HCT116 (cell line): ENCODE data around the gene TMEM187. TPM values are rescaled to one million over a fixed set of nuclear protein-coding genes. Genes with fewer than 3 reads are reported as not detected.

ENCODE experiments used
- ATAC-seq: fragments of 200-7000 bp; cut with Tn5 transposase; 2 replicates; pipeline ENCODE4 v1.9.1; 2020; ENCODE audit warnings: mild to moderate bottlenecking, moderate library complexity
- BruUV-seq: library from RNA; stranded (reverse); fragments of 400-500 nt; replicated peaks from 2 replicates; lab custom pipeline; 2021; lab: Mats Ljungman, UMichigan
- CTCF ChIA-PET: fragments of 300-600 bp; sonication (Branson Sonifier 250); formaldehyde crosslinking; loops from one replicate; lab custom pipeline; 2021; ENCODE audit warnings: antibody characterized with exemption; lab: Charles Lee
- POLR2A ChIA-PET: fragments of 300-600, 350-600 bp; sonication (Branson Sonifier 250); formaldehyde crosslinking; loops from one replicate; lab custom pipeline; 2021; ENCODE audit warnings: antibody characterized with exemption; lab: Charles Lee
- RAD21 ChIA-PET, 2 experiments: fragments of 300-600 bp; sonication (Branson Sonifier 250); formaldehyde crosslinking; loops; one replicate each; lab custom pipeline; 2023; ENCODE audit warnings: low total read pairs in 2 of 2; ENCODE audit not compliant: uncharacterized antibody in 2 of 2, unreplicated experiment in 2 of 2, low non-redundant PET in 1 of 2; lab: Charles Lee
- DNase-seq: peaks from one replicate; pipeline ENCODE4 v3.0.0-alpha.2; 2010; ENCODE audit warnings: low read depth, low spot score
- H2AFZ ChIP-seq: fragments of 200-600 bp; shearing (Covaris generic), sonication (generic); 2 replicates; pipeline ENCODE4 v1.6.1; 2017; ENCODE audit warnings: low read depth, mixed run types, mixed read lengths, antibody characterized with exemption, low read length; ENCODE audit not compliant: poor library complexity, severe bottlenecking
- H3K27ac ChIP-seq: 2 replicates; pipeline ENCODE4 v1.5.1; 2012; ENCODE audit warnings: low read depth, low read length
- H3K27me3 ChIP-seq: fragments of 200-600 bp; sonication (generic); 2 replicates; pipeline ENCODE4 v1.6.1; 2016; ENCODE audit warnings: mixed run types, low read length, mixed read lengths; ENCODE audit not compliant: insufficient read depth
- H3K36me3 ChIP-seq, 2 experiments: fragments of 200-500 bp in 1 of 2; fragments of 200-600 bp in 1 of 2; sonication (Bioruptor generic) in 1 of 2; sonication (generic) in 1 of 2; 2 replicates each; pipeline versions ENCODE4 v1.5.1 to v1.6.1; 2014 to 2016; ENCODE audit warnings: low read length in 2 of 2, inconsistent platforms in 1 of 2, mixed read lengths in 1 of 2, mixed run types in 1 of 2; ENCODE audit not compliant: insufficient read depth in 2 of 2, control insufficient read depth in 1 of 2
- H3K4me1 ChIP-seq, 2 experiments: fragments of 200-600 bp in 1 of 2; sonication (generic) in 1 of 2; 2 replicates each; pipeline versions ENCODE4 v1.5.1 to v1.6.1; 2012 to 2017; ENCODE audit warnings: low read length in 2 of 2, inconsistent platforms in 1 of 2, mild to moderate bottlenecking in 1 of 2, mixed read lengths in 1 of 2, mixed run types in 1 of 2, moderate library complexity in 1 of 2; ENCODE audit not compliant: insufficient read depth in 2 of 2, control insufficient read depth in 1 of 2
- H3K4me2 ChIP-seq: fragments of 200-600 bp; sonication (generic); 2 replicates; pipeline ENCODE4 v1.6.1; 2017; ENCODE audit warnings: mixed run types, low read length, mixed read lengths
- H3K4me3 ChIP-seq, 2 experiments: fragments of 200-600 bp in 1 of 2; sonication (generic) in 1 of 2; replicated peaks in 1 of 2; 2 replicates each; pipeline ENCODE4 v1.5.1; 2011 to 2016; ENCODE audit warnings: low read length in 2 of 2, control low read depth in 1 of 2, low read depth in 1 of 2, mild to moderate bottlenecking in 1 of 2, mixed read lengths in 1 of 2, mixed run types in 1 of 2
- H3K79me2 ChIP-seq: fragments of 200-600 bp; sonication (generic); 2 replicates; pipeline ENCODE4 v1.6.1; 2017; ENCODE audit warnings: mild to moderate bottlenecking, mixed run types, low read length, moderate library complexity, mixed read lengths; ENCODE audit not compliant: insufficient read depth
- H3K9ac ChIP-seq: fragments of 200-600 bp; sonication (generic); 2 replicates; pipeline ENCODE4 v1.6.1; 2016; ENCODE audit warnings: low read length, mixed read lengths
- H3K9me2 ChIP-seq: fragments of 200-600 bp; sonication (generic), shearing (Covaris generic); 2 replicates; pipeline ENCODE4 v1.6.1; 2017; ENCODE audit warnings: mixed run types, mild to moderate bottlenecking, moderate library complexity; ENCODE audit not compliant: insufficient read depth
- H3K9me3 ChIP-seq, 2 experiments: fragments of 200-500 bp in 1 of 2; fragments of 200-600 bp in 1 of 2; sonication (Bioruptor generic) in 1 of 2; sonication (generic) in 1 of 2; 2 replicates each; pipeline ENCODE4 v1.6.1; 2014 to 2017; ENCODE audit warnings: low read length in 2 of 2, mixed read lengths in 2 of 2, inconsistent platforms in 1 of 2, low read depth in 1 of 2, mild to moderate bottlenecking in 1 of 2, mixed run types in 1 of 2, moderate library complexity in 1 of 2; ENCODE audit not compliant: control insufficient read depth in 1 of 2, insufficient read depth in 1 of 2
- H4K20me1 ChIP-seq: fragments of 200-600 bp; sonication (generic), shearing (Covaris generic); 2 replicates; pipeline ENCODE4 v1.6.1; 2017; ENCODE audit warnings: mixed run types, mild to moderate bottlenecking, moderate library complexity; ENCODE audit not compliant: insufficient read depth
- CTCF ChIP-seq, 3 experiments: fragments of 200-600 bp in 1 of 3; sonication (generic) in 1 of 3; IDR thresholded peaks in 2 of 3; conservative IDR thresholded peaks in 1 of 3; 2 replicates each; pipeline ENCODE4 v1.5.1; 2012 to 2017; ENCODE audit warnings: low read depth in 2 of 3, low read length in 2 of 3, antibody characterized with exemption in 1 of 3, borderline replicate concordance in 1 of 3, control low read depth in 1 of 3, mild to moderate bottlenecking in 1 of 3, mixed read lengths in 1 of 3, mixed run types in 1 of 3, moderate library complexity in 1 of 3; ENCODE audit not compliant: insufficient read depth in 1 of 3
- EZH2 ChIP-seq: fragments of 200-600 bp; sonication (generic); IDR thresholded peaks from 2 replicates; pipeline ENCODE4 v1.6.1; 2017; ENCODE audit warnings: antibody characterized with exemption, mixed run types
- POLR2A ChIP-seq: IDR thresholded peaks from 2 replicates; pipeline ENCODE4 v1.7.0; 2011; ENCODE audit warnings: borderline replicate concordance; ENCODE audit not compliant: insufficient read depth, insufficient read length; ENCODE audit errors: extremely low read depth
- POLR2AphosphoS5 ChIP-seq: IDR thresholded peaks from 2 replicates; pipeline ENCODE4 v1.6.1; 2011; ENCODE audit warnings: mild to moderate bottlenecking, low read depth, low read length, moderate library complexity
- RAD21 ChIP-seq: IDR thresholded peaks from 2 replicates; pipeline ENCODE4 v1.6.1; 2012; ENCODE audit warnings: low read depth, mild to moderate bottlenecking
- YY1 ChIP-seq: IDR thresholded peaks from 2 replicates; pipeline ENCODE4 v1.6.1; 2011; ENCODE audit warnings: low read length, low read depth, moderate library complexity, mild to moderate bottlenecking; ENCODE audit not compliant: insufficient replicate concordance; ENCODE audit errors: extremely low read depth
- ZBTB33 ChIP-seq: IDR thresholded peaks from 2 replicates; pipeline ENCODE4 v1.6.1; 2011; ENCODE audit warnings: mild to moderate bottlenecking, low read length, moderate library complexity; ENCODE audit not compliant: insufficient replicate concordance; ENCODE audit errors: extremely low read depth
- ZFX ChIP-seq: fragments of 450-650 bp; IDR thresholded peaks from 2 replicates; pipeline ENCODE4 v1.6.1; 2017
- ZNF274 ChIP-seq: fragments of 200-500 bp; sonication (Bioruptor generic); IDR thresholded peaks from 2 replicates; pipeline ENCODE4 v1.6.1; 2014; ENCODE audit warnings: mild to moderate bottlenecking, low read depth, low read length, inconsistent platforms
- intact Hi-C: fragments of 100-400 bp; cut with micrococcal nuclease; formaldehyde crosslinking; loops from 2 replicates; pipeline ENCODE4 v1.10.0; 2022
- total RNA-seq: library from RNA; stranded (reverse); gene quantifications from one replicate; pipeline ENCODE4 v1.2.1, GENCODE V29; 2021; ENCODE audit not compliant: unreplicated experiment

The TMEM187 gene
- total RNA-seq, 1 experiment from 2014 or later = 12.6 TPM

- Histone ChIP-seq H3K9me2 (no peaks in the 10 kb centered on the region), H3K4me1 (peaks cover 22 to 43% of the 10 kb centered on the region in 2 experiments), H3K4me3 (peak overlapping the region; percentile 69 to 71), H3K27ac (peak overlapping the region; percentile 99), H3K4me2 (peak overlapping the region; percentile 87), H4K20me1 (no peaks in the 10 kb centered on the region), H3K9ac (peak overlapping the region; percentile 80), H3K27me3 (no peaks in the 10 kb centered on the region), H3K9me3 (no peaks in the 10 kb centered on the region), H3K79me2 (peaks cover 39% of the 10 kb centered on the region), H3K36me3 (peaks cover 0 to 5% of the 10 kb centered on the region in 2 experiments; a peak in 2 of 4 replicates), H2AFZ (no peak overlapping the region)
- DNase-seq (peak; percentile 93), ATAC-seq (peak; percentile 85)
- RAD21 ChIA-PET = no interaction called here
- CTCF ChIA-PET = interaction anchor here (2.5 kb wide), 1 partner anchor 19 kb away, joined by 14 read pairs; no protein-coding TSS in a partner anchor
- intact Hi-C loops = no loop called here
- BruUV-seq = no TSS peak
- POLR2A ChIA-PET = interaction anchor here (0.8 to 2.3 kb wide), 6 partner anchors 11 to 456 kb away, joined by 3 to 10 read pairs (median 4); partner anchors contain the start of genes HCFC1, IDH3G, RENBP and SSR4
- TF ChIP-seq YY1 (no peak), ZBTB33 (no peak), POLR2A (peak; percentile 61), CTCF (IDR thresholded peaks at IDR 0.05 in 2 of 3, conservative IDR thresholded peaks at IDR 0.05 in 1 of 3; ENCODE audit: borderline replicate concordance in 1 of 3, insufficient read depth in 1 of 3, low read depth in 2 of 3, low read length in 2 of 3) (peak in 1 of 3 experiments; percentile 8; a peak in 1 of 6 replicates), ZFX (peak; percentile 67), ZNF274 (no peak), EZH2 (no peak), POLR2AphosphoS5 (peak; percentile 69), RAD21 (no peak)
Measured at GRCh38 chrX:153927922-153928760, 44.4 kb upstream of the TMEM187 start.
